ENCODE results near the gene IQGAP3. TPM values are rescaled to one million over a fixed set of nuclear protein-coding genes. Genes with fewer than 3 reads are reported as not detected.
A peak's percentile ranks its signal among the peaks of the same experiment; 100 is the strongest.

IQGAP3 gene
- total RNA-seq, 4 donors from 2014 or later: 0.21 to 2.4 (median 0.97) TPM

DNA sequence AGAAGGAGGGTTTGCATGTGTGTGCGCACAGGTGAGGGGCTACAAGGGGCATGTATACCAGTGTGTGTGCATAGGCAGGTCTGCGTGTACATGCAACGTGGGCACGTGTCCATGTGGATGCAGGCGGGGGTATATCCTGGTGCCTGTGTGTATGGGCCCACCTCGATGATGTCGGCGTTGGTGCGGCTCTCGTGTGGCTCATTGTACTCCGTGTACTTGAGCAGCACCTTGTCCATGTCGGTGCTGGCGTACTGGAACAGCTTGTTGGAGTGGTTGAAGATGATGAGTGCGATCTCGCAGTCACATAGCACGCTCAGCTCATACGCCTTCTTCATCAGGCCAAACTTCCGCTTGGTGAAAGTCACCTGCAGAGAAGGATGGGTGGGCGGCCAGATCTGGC, 90.1 kb downstream of the IQGAP3 start:
- H3K4me1 ChIP-seq: peaks cover 0 to 87% (median 40%) of the 10 kb centered on the region in 4 donors
- H3K9me3 ChIP-seq: no peaks in the 10 kb centered on the region
- no peak for DNase-seq (ENCODE audit: low spot score in 2 of 2)
- no peak overlapping the region for H3K4me3 ChIP-seq
- H3K36me3 ChIP-seq: peaks cover 9 to 65% (median 21%) of the 10 kb centered on the region in 3 donors
- 89 to 91% methylated on average over 19 of the region's 19 CpGs for WGBS, 2 donors
- no peak for TF ChIP-seq EP300 (IDR thresholded peaks at IDR 0.05)
- no peak overlapping the region for H3K27ac ChIP-seq
- H3K27me3 ChIP-seq: no peaks in the 10 kb centered on the region

DNA sequence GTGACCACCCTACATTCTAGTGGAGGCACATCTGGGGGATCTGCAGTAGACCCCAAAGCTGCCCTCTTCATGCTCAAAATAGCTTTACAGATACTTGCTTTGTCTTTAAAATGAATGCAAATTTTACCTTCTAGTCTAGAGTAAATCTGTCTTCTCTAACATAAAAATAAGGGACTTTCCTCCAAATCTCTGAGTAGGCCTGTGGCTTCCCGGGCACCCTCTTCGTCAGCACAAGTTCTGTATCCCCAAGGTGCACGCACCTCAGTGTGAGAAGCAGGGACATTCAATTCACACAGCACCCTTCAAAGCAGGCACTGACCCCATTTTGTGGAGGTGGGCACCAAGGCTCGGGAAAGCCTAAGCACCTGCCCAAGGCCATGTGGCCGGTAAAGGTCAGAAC, 90.8 kb downstream of the IQGAP3 start:
- Histone ChIP-seq H3K9me3 (no peaks in the 10 kb centered on the region), H3K27me3 (no peaks in the 10 kb centered on the region), H3K4me3 (no peak overlapping the region), H3K36me3 (peaks cover 9 to 72% (median 27%) of the 10 kb centered on the region in 3 donors), H3K27ac (peak overlapping the region in 2 of 4 donors; percentile 87 to 94), H3K4me1 (peaks cover 0 to 87% (median 47%) of the 10 kb centered on the region in 4 donors)
- DNase-seq (ENCODE audit: low spot score in 2 of 2): no peak
- 76 to 84% methylated on average over 5 of the region's 5 CpGs for WGBS, 2 donors
- TF ChIP-seq, protein P1, sequence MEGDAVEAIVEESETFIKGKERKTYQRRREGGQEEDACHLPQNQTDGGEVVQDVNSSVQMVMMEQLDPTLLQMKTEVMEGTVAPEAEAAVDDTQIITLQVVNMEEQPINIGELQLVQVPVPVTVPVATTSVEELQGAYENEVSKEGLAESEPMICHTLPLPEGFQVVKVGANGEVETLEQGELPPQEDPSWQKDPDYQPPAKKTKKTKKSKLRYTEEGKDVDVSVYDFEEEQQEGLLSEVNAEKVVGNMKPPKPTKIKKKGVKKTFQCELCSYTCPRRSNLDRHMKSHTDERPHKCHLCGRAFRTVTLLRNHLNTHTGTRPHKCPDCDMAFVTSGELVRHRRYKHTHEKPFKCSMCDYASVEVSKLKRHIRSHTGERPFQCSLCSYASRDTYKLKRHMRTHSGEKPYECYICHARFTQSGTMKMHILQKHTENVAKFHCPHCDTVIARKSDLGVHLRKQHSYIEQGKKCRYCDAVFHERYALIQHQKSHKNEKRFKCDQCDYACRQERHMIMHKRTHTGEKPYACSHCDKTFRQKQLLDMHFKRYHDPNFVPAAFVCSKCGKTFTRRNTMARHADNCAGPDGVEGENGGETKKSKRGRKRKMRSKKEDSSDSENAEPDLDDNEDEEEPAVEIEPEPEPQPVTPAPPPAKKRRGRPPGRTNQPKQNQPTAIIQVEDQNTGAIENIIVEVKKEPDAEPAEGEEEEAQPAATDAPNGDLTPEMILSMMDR (IDR thresholded peaks at IDR 0.05): no peak
- TF ChIP-seq POLR2A (IDR thresholded peaks at IDR 0.05) (no peak), EP300 (IDR thresholded peaks at IDR 0.05) (no peak)

DNA sequence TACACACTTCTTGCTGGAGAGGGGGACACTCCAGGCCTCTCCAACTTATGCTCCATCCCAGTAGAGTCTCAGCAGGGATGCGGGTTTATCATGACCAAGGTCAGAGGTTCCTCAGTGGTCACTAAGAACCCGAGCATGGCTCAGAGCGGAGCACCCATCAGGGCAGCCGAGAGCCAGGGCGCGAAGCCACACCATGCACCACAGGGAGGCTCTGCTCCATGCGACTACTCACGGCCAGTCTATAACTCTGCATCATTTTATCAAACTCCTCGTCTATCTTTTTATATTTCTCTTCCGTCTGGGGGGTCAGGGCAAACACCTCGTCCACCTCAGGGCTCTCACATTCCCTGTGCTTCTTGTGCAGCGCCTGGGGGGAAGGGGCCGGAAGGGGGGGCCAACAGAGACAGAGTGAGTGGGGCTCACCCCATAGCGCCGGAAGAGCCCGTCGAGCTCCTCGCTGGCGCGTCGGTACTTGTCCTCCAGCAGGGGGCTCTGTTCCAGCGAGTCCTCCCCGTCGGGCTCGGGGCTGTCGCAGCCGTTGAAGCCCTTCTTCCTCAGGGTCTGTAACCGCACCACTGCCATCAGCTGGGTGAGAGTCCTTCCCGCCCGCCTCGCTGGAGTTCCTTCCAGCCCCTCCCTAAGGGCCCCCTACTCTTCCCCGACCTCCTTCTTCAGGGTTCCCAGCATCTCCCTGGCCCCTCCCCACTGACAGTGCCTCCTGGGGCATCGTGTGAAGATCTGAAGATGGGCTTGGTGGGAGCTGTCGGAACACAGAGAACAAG, 91.8 kb downstream of the IQGAP3 start:
- Histone ChIP-seq H3K36me3 (peaks cover 9 to 82% (median 27%) of the 10 kb centered on the region in 3 donors), H3K4me1 (peaks cover 0 to 86% (median 43%) of the 10 kb centered on the region in 4 donors), H3K4me3 (no peak overlapping the region), H3K27me3 (no peaks in the 10 kb centered on the region), H3K27ac (peak overlapping the region; percentile 13 to 94 (median 68)), H3K9me3 (no peaks in the 10 kb centered on the region)
- no peak for DNase-seq (ENCODE audit: low spot score in 2 of 2)
- WGBS, 2 donors: 31 to 44% methylated on average over 33 to 34 of the region's 34 CpGs
- TF ChIP-seq, protein P1 (IDR thresholded peaks at IDR 0.05): peak; percentile 54 to 74 (median 66)
- peak in 1 of 2 donors; percentile 17 for TF ChIP-seq EP300 (IDR thresholded peaks at IDR 0.05)
- TF ChIP-seq POLR2A (IDR thresholded peaks at IDR 0.05): no peak

DNA sequence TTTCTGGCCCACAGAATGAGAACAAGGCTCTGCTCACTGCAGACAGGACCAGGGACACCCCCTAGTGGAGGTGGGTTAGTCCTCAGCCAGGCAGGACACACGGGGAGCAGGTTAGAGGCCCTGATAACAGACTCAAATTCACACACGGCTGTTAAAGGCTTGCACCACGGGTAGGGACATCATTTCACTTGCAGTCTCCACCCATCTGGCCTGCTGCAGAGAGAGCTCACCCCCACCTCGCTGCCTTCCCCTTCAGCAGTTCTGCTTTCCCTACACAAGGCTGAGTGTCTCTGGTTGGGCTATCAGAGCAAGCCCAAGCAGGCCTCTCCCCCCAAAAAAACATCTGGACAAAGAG, 92.4 kb downstream of the IQGAP3 start:
- H3K9me3 ChIP-seq: no peaks in the 10 kb centered on the region
- TF ChIP-seq POLR2A (IDR thresholded peaks at IDR 0.05) (no peak), EP300 (IDR thresholded peaks at IDR 0.05) (peak in 1 of 2 donors; percentile 3)
- TF ChIP-seq, protein P1 (IDR thresholded peaks at IDR 0.05): no peak
- DNase-seq (ENCODE audit: low spot score in 2 of 2): no peak
- H3K36me3 ChIP-seq: peaks cover 9 to 88% (median 27%) of the 10 kb centered on the region in 3 donors
- WGBS, 2 donors: 19 to 24% methylated on average over 4 of the region's 4 CpGs
- no peak overlapping the region for H3K4me3 ChIP-seq
- H3K4me1 ChIP-seq: peaks cover 0 to 86% (median 39%) of the 10 kb centered on the region in 4 donors
- peak overlapping the region in 3 of 4 donors; percentile 48 to 94 (median 87) for H3K27ac ChIP-seq
- H3K27me3 ChIP-seq: no peaks in the 10 kb centered on the region

DNA sequence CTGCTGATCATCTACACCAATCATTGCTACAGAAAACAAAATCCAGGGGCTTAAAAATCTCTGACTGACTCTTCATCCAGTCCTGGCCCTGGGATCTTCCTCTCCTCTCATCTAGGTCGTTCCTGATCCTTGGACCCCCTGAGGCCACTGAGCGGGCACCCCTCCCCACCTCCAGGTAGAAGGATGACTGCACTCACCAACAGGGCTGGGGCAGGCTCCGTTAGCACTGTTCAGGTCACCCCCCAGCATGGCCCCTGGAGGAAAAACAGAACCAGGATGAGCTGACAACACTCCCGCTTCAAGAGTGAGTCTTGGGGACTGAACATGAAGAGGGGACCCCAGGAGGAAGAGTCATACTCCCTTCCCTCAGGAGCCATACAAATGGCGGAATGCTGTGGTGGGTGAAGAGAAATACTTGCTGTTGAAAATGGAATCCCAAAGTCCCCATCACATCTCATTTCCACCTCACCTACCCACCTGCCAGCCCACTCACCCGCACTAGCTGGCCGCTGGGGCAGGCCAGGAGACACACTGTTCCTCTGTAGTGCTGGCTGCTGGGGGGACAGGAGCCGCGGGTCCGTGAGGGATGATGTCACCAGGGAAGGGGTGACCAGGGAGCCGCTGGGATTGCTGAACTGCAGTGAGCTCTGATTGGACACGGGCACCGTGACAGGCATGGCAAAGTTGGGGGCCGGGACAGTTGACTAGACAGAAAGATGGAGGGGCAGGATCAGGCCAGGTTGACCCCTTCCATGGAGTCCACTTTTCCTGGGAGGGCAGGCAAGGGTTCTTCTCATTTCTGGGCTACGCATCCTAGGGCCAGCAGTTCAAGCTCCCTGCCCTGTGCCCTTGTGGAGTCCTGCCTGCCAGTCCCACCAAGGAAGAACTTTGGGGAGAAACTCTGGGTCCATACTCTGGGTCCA, 93.0 kb downstream of the IQGAP3 start:
- no peak for DNase-seq (ENCODE audit: low spot score in 2 of 2)
- Histone ChIP-seq H3K27ac (peak overlapping the region in 3 of 4 donors; percentile 65 to 94 (median 87)), H3K36me3 (peaks cover 9 to 94% (median 33%) of the 10 kb centered on the region in 3 donors), H3K4me1 (peaks cover 0 to 80% (median 36%) of the 10 kb centered on the region in 4 donors), H3K27me3 (no peaks in the 10 kb centered on the region), H3K9me3 (no peaks in the 10 kb centered on the region), H3K4me3 (no peak overlapping the region)
- TF ChIP-seq EP300 (IDR thresholded peaks at IDR 0.05) (no peak), POLR2A (IDR thresholded peaks at IDR 0.05) (no peak)
- TF ChIP-seq, protein P1 (IDR thresholded peaks at IDR 0.05): no peak
- 78% methylated on average over 14 to 15 of the region's 15 CpGs for WGBS, 2 donors
